SU-DHL-6 (cell line): Measurements from ENCODE around the gene PNPLA6.

Source experiments
- H2AFZ ChIP-seq: fragments of 200-600 bp; sonication (generic); 2 replicates; pipeline ENCODE4 v1.6.1; 2014; ENCODE audit warnings: low read depth, mild to moderate bottlenecking, moderate library complexity, mixed read lengths, antibody characterized with exemption, low read length; ENCODE audit not compliant: severe bottlenecking
- H3F3A ChIP-seq: fragments of 200-600 bp; shearing (Covaris generic); 2 replicates; pipeline ENCODE4 v1.6.0; 2016; ENCODE audit warnings: antibody characterized with exemption, mild to moderate bottlenecking; ENCODE audit not compliant: insufficient read depth
- H3K27ac ChIP-seq: fragments of 200-600 bp; sonication (generic); 2 replicates; pipeline ENCODE4 v1.5.1; 2016; ENCODE audit warnings: low read depth, mild to moderate bottlenecking, low read length, moderate library complexity, mixed read lengths
- H3K27me3 ChIP-seq: fragments of 200-600 bp; sonication (generic), shearing (Covaris generic); 2 replicates; pipeline ENCODE4 v1.6.0; 2014; ENCODE audit warnings: mild to moderate bottlenecking, low read length
- H3K36me3 ChIP-seq: fragments of 200-600 bp; sonication (generic); 2 replicates; pipeline ENCODE4 v1.6.1; 2014; ENCODE audit warnings: mild to moderate bottlenecking, low read length, mixed read lengths
- H3K4me2 ChIP-seq: fragments of 300-600, 200-600 bp; shearing (Covaris generic), sonication (generic); 2 replicates; pipeline ENCODE4 v1.6.0; 2014; ENCODE audit warnings: low read length, low read depth, mild to moderate bottlenecking; ENCODE audit not compliant: poor library complexity, severe bottlenecking
- H3K4me3 ChIP-seq: fragments of 200-600 bp; sonication (generic); 2 replicates; pipeline ENCODE4 v1.5.1; 2014; ENCODE audit warnings: antibody characterized with exemption, low read length, mild to moderate bottlenecking, mixed read lengths; ENCODE audit not compliant: insufficient read depth, poor library complexity, severe bottlenecking
- H3K79me2 ChIP-seq: fragments of 200-600 bp; sonication (generic); 2 replicates; pipeline ENCODE4 v1.6.1; 2014; ENCODE audit warnings: mild to moderate bottlenecking, low read length, moderate library complexity; ENCODE audit not compliant: insufficient read depth
- H3K9ac ChIP-seq: fragments of 200-600 bp; sonication (generic); 2 replicates; pipeline ENCODE4 v1.7.0; 2014; ENCODE audit warnings: mild to moderate bottlenecking, low read length
- H3K9me2 ChIP-seq: fragments of 200-600 bp; sonication (generic); replicated peaks from 2 replicates; pipeline ENCODE4 v1.6.1; 2014; ENCODE audit warnings: low read length; ENCODE audit not compliant: insufficient read depth
- H3K9me3 ChIP-seq: fragments of 200-600 bp; sonication (generic); 2 replicates; pipeline ENCODE4 v1.6.1; 2014; ENCODE audit warnings: low read length, mixed read lengths; ENCODE audit not compliant: insufficient read depth
- H4K20me1 ChIP-seq: fragments of 200-600 bp; sonication (generic); 2 replicates; pipeline ENCODE4 v1.6.1; 2014; ENCODE audit warnings: low read depth, mild to moderate bottlenecking, antibody characterized with exemption, low read length, moderate library complexity, mixed read lengths
- EZH2phosphoT487 ChIP-seq: fragments of 200-600 bp; sonication (generic), shearing (Covaris generic); conservative IDR thresholded peaks from 2 replicates; pipeline ENCODE4 v1.6.1; 2018; ENCODE audit warnings: mild to moderate bottlenecking, antibody characterized with exemption, low read length, moderate library complexity, mixed read lengths
- TF ChIP-seq, protein P1 (sequence below): fragments of 200-600 bp; sonication (generic); IDR thresholded peaks from one replicate; pipeline ENCODE4 v1.5.1; 2017; ENCODE audit warnings: antibody characterized with exemption, mild to moderate bottlenecking, low read length, moderate library complexity; ENCODE audit not compliant: insufficient read depth, poor library complexity, severe bottlenecking

The PNPLA6 gene

DNA sequence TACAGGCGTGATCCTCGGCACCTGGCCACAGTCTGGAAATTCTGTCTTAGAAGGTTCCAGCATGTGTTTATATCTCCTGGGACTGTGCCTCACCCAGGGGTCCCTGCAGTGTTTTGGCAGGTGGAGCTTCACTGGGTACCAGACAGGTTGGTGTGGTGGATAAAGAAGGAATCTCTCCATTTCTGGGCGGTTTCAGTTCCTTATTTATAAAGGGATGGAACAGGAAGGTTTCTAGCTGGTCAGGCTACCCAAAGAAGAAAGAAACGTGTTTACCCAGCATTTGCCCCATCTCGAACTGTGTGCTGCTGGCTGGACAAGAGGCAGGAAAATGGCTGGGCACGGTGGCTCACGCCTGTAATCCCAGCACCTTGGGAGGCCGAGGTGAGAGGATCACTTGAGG is 9.8 kb downstream of the PNPLA6 start:
- H2AFZ ChIP-seq = no peak overlapping the region
- H3K79me2 ChIP-seq = no peaks in the 10 kb centered on the region
- no peak overlapping the region for H3K4me2 ChIP-seq
- H4K20me1 ChIP-seq = no peaks in the 10 kb centered on the region
- H3F3A ChIP-seq = no peaks in the 10 kb centered on the region
- H3K9ac ChIP-seq = no peak overlapping the region
- H3K9me3 ChIP-seq = no peaks in the 10 kb centered on the region
- no peak overlapping the region for H3K27ac ChIP-seq
- no peak for TF ChIP-seq EZH2phosphoT487
- TF ChIP-seq, protein P1, sequence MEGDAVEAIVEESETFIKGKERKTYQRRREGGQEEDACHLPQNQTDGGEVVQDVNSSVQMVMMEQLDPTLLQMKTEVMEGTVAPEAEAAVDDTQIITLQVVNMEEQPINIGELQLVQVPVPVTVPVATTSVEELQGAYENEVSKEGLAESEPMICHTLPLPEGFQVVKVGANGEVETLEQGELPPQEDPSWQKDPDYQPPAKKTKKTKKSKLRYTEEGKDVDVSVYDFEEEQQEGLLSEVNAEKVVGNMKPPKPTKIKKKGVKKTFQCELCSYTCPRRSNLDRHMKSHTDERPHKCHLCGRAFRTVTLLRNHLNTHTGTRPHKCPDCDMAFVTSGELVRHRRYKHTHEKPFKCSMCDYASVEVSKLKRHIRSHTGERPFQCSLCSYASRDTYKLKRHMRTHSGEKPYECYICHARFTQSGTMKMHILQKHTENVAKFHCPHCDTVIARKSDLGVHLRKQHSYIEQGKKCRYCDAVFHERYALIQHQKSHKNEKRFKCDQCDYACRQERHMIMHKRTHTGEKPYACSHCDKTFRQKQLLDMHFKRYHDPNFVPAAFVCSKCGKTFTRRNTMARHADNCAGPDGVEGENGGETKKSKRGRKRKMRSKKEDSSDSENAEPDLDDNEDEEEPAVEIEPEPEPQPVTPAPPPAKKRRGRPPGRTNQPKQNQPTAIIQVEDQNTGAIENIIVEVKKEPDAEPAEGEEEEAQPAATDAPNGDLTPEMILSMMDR = no peak
- no peaks in the 10 kb centered on the region for H3K9me2 ChIP-seq
- H3K4me3 ChIP-seq = no peak overlapping the region
- no peaks in the 10 kb centered on the region for H3K36me3 ChIP-seq
- no peaks in the 10 kb centered on the region for H3K27me3 ChIP-seq

DNA sequence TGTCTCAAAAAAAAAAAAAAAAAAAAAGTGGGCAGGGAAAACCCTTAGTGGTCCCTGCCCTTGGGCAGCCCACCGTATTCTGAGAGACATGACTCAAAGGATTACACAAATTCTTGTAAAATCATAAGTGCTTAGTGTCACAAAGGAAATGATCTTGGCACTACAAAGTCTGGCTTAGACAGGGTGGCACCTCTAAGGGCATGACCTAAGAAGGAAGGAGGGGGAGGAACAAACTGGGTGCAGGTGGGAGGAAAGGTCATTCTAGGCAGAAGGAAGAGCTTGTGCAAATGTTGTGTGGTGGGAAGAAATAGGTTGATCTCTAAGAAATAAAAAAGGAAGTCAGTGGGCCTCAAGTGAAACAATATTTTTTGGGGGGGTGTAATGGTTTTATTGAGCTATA is 10.4 kb downstream of the PNPLA6 start:
- no peak overlapping the region for H2AFZ ChIP-seq
- no peak for TF ChIP-seq EZH2phosphoT487
- TF ChIP-seq, protein P1 = no peak
- H4K20me1 ChIP-seq = no peaks in the 10 kb centered on the region
- no peak overlapping the region for H3K4me2 ChIP-seq
- H3K9ac ChIP-seq = no peak overlapping the region
- H3K9me3 ChIP-seq = no peaks in the 10 kb centered on the region
- H3K9me2 ChIP-seq = no peaks in the 10 kb centered on the region
- no peaks in the 10 kb centered on the region for H3F3A ChIP-seq
- H3K27me3 ChIP-seq = no peaks in the 10 kb centered on the region
- no peaks in the 10 kb centered on the region for H3K79me2 ChIP-seq
- no peaks in the 10 kb centered on the region for H3K36me3 ChIP-seq
- no peak overlapping the region for H3K4me3 ChIP-seq
- H3K27ac ChIP-seq = no peak overlapping the region

DNA sequence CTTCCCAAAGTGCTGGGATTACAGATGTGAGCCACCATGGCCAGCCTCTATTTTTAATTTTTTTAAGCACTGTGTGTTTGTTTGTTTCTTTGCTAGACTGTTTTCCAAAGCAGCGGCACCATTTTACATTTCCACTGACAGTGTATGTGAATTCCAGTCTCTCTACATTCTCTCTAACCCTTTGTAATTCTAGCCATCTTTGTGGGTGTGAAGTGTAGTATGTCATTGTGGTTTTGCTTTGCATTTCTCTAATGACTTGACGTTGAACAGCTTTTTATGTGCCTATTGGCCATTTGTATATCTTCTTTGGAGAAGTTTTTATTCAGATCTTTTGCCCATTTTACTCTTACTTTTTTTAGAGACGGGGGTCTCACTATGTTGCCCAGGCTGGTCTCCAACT is 11.6 kb downstream of the PNPLA6 start:
- Histone ChIP-seq H3K9ac (no peak overlapping the region), H4K20me1 (no peaks in the 10 kb centered on the region), H3K27ac (no peak overlapping the region), H3K9me3 (no peaks in the 10 kb centered on the region), H3K4me2 (no peak overlapping the region), H3K4me3 (no peak overlapping the region), H2AFZ (no peak overlapping the region), H3K79me2 (no peaks in the 10 kb centered on the region), H3K27me3 (no peaks in the 10 kb centered on the region), H3K9me2 (no peaks in the 10 kb centered on the region), H3F3A (no peaks in the 10 kb centered on the region), H3K36me3 (no peaks in the 10 kb centered on the region)
- TF ChIP-seq, protein P1 = no peak
- no peak for TF ChIP-seq EZH2phosphoT487
